ENCODE measurements around the gene GXYLT2. TPM values are rescaled to one million over a fixed set of nuclear protein-coding genes. Genes with fewer than 3 reads are reported as not detected.
A peak's percentile ranks its signal among the peaks of the same experiment; 100 is the strongest.
"Not testable (repeated sequence)": the region's sequence is repeated elsewhere in the genome, so short reads cannot be mapped to it uniquely, and the experiment has no call there.

GXYLT2 gene
- total RNA-seq, 4 donors from 2014 or later, result 1.5 to 12.5 (median 7.5) TPM

- intact Hi-C loops (cut with DNase I; ENCODE audit: low total_unique reads) (no loop called here), in situ Hi-C loops (cut with MboI; ENCODE audit: low pct_ligation_motif_present in 1 of 4, low pct_unique_long_range_greater_than_20kb in 1 of 4, low sequenced_read_pairs in 3 of 4) (no loop called here)
- no peak for DNase-seq
- Histone ChIP-seq H3K27ac (no peak overlapping the region), H3K9me3 (no peaks in the 10 kb centered on the region), H3K27me3 (no peaks in the 10 kb centered on the region), H3K4me3 (no peak overlapping the region), H3K36me3 (no peaks in the 10 kb centered on the region), H3K4me1 (no peaks in the 10 kb centered on the region)
- 89 to 97% methylated on average over 14 of the region's 14 CpGs for WGBS, 2 donors (ENCODE audit: low coverage in 1 of 2)
- TF ChIP-seq POLR2A (IDR thresholded peaks at IDR 0.05), result no peak
- no peak for TF ChIP-seq CTCF (IDR thresholded peaks at IDR 0.05)
- TF ChIP-seq EP300 (IDR thresholded peaks at IDR 0.05; ENCODE audit: low read depth), result no peak
- TF ChIP-seq POLR2AphosphoS5 (IDR thresholded peaks at IDR 0.05), result no peak
These were observed 26.5 kb downstream of the GXYLT2 start for GRCh38 chr3:72914383-72914782.

GRCh38 chr3:72916250-72916649 lies 28.4 kb downstream of the GXYLT2 start:
- Histone ChIP-seq H3K4me3 (no peak overlapping the region), H3K36me3 (no peaks in the 10 kb centered on the region), H3K27me3 (no peaks in the 10 kb centered on the region), H3K9me3 (no peaks in the 10 kb centered on the region), H3K4me1 (no peaks in the 10 kb centered on the region), H3K27ac (no peak overlapping the region)
- no peak for DNase-seq
- in situ Hi-C loops (cut with MboI; ENCODE audit: low pct_ligation_motif_present in 1 of 4, low pct_unique_long_range_greater_than_20kb in 1 of 4, low sequenced_read_pairs in 3 of 4) (no loop called here), intact Hi-C loops (cut with DNase I; ENCODE audit: low total_unique reads) (no loop called here)
- 64 to 86% methylated on average over 1 to 2 of the region's 2 CpGs for WGBS, 2 donors (ENCODE audit: low coverage in 1 of 2)
- no peak for TF ChIP-seq CTCF (IDR thresholded peaks at IDR 0.05)
- TF ChIP-seq EP300 (IDR thresholded peaks at IDR 0.05; ENCODE audit: low read depth), result no peak
- no peak for TF ChIP-seq POLR2A (IDR thresholded peaks at IDR 0.05)
- TF ChIP-seq POLR2AphosphoS5 (IDR thresholded peaks at IDR 0.05), result no peak

GRCh38 chr3:72919520-72919919 lies 31.7 kb downstream of the GXYLT2 start:
- Histone ChIP-seq H3K27me3 (no peaks in the 10 kb centered on the region), H3K9me3 (no peaks in the 10 kb centered on the region), H3K36me3 (no peaks in the 10 kb centered on the region), H3K4me3 (no peak overlapping the region), H3K27ac (no peak overlapping the region), H3K4me1 (no peaks in the 10 kb centered on the region)
- TF ChIP-seq POLR2AphosphoS5 (IDR thresholded peaks at IDR 0.05), result no peak
- WGBS, 2 donors (ENCODE audit: low coverage in 1 of 2), result 95 to 96% methylated on average over 8 of the region's 8 CpGs
- DNase-seq, result no peak
- in situ Hi-C loops (cut with MboI; ENCODE audit: low pct_ligation_motif_present in 1 of 4, low pct_unique_long_range_greater_than_20kb in 1 of 4, low sequenced_read_pairs in 3 of 4), result no loop called here
- intact Hi-C loops (cut with DNase I; ENCODE audit: low total_unique reads), result no loop called here

- in situ Hi-C loops (cut with MboI; ENCODE audit: low pct_ligation_motif_present in 1 of 4, low pct_unique_long_range_greater_than_20kb in 1 of 4, low sequenced_read_pairs in 3 of 4), result no loop called here
- no peaks in the 10 kb centered on the region for H3K9me3 ChIP-seq
- H3K4me3 ChIP-seq, result no peak overlapping the region
- no peaks in the 10 kb centered on the region for H3K4me1 ChIP-seq
- intact Hi-C loops (cut with DNase I; ENCODE audit: low total_unique reads), result no loop called here
- no peaks in the 10 kb centered on the region for H3K27me3 ChIP-seq
- DNase-seq, result no peak
- H3K36me3 ChIP-seq, result no peaks in the 10 kb centered on the region
- WGBS, 2 donors (ENCODE audit: low coverage in 1 of 2), result 85% methylated on average over 3 of the region's 3 CpGs; no CpG with 5 or more reads in 1 of the 2 donors
- H3K27ac ChIP-seq, result no peak overlapping the region
- TF ChIP-seq POLR2AphosphoS5 (IDR thresholded peaks at IDR 0.05) (no peak), CTCF (IDR thresholded peaks at IDR 0.05) (peak in 1 of 5 experiments; percentile 3)
These were observed 36.2 kb downstream of the GXYLT2 start for GRCh38 chr3:72924055-72924454.

GRCh38 chr3:72928781-72929735 lies 41.2 kb downstream of the GXYLT2 start:
- DNase-seq; intact Hi-C loops (cut with DNase I; ENCODE audit: low total_unique reads); H3K4me3 ChIP-seq; H3K27ac ChIP-seq; H3K4me1 ChIP-seq; H3K27me3 ChIP-seq; H3K9me3 ChIP-seq; H3K36me3 ChIP-seq: not testable (repeated sequence)
- 88 to 95% methylated on average over 10 to 51 of the region's 51 CpGs for WGBS, 2 donors (ENCODE audit: low coverage in 1 of 2)
- in situ Hi-C loops (cut with MboI; ENCODE audit: low pct_ligation_motif_present in 1 of 4, low pct_unique_long_range_greater_than_20kb in 1 of 4, low sequenced_read_pairs in 3 of 4), result loop anchor here in 1 of 4 donors (25.0 kb wide), 1 partner anchor 133 kb away; the partner anchor contains the start of gene EBLN2

Measured in transverse colon (tissue), 4 donors.